ENCODE results near the gene BBS4.
"Not testable (repeated sequence)": the region's sequence is repeated elsewhere in the genome, so short reads cannot be mapped to it uniquely, and the experiment has no call there.

Gene BBS4

GRCh38 chr15:72685925-72686794, at the start of gene BBS4, which contains the start of gene HIGD2B:
Gene BBS4 (plus strand): TSS chr15:72686207. CDS start chr15:72686228, 21 bp downstream.
Gene HIGD2B (minus strand): TSS chr15:72686182. CDS start chr15:72676374, 9,808 bp downstream.
- DNase-seq (ENCODE audit: low read depth), result peak; percentile 84

GRCh38 chr15:72636519-72637282, 49.3 kb upstream of the BBS4 start:
- DNase-seq (ENCODE audit: low read depth), result peak; percentile 35

GRCh38 chr15:72639759-72640483, 46.1 kb upstream of the BBS4 start:
- not testable (repeated sequence) for DNase-seq (ENCODE audit: low read depth)

- DNase-seq (ENCODE audit: low read depth), result not testable (repeated sequence)
Measured at GRCh38 chr15:72642271-72642670, 43.7 kb upstream of the BBS4 start.

GRCh38 chr15:72648631-72649253, 37.3 kb upstream of the BBS4 start:
- DNase-seq (ENCODE audit: low read depth), result not testable (repeated sequence)

GRCh38 chr15:72654397-72654796, 31.6 kb upstream of the BBS4 start, which contains the start of gene GOLGA6B:
Gene GOLGA6B (plus strand): TSS chr15:72654697. CDS start chr15:72654738, 41 bp downstream.
- not testable (repeated sequence) for DNase-seq (ENCODE audit: low read depth)

GRCh38 chr15:72656014-72656413, 30.0 kb upstream of the BBS4 start:
- not testable (repeated sequence) for DNase-seq (ENCODE audit: low read depth)

- DNase-seq (ENCODE audit: low read depth), result not testable (repeated sequence)
Measured at GRCh38 chr15:72661081-72661480, 24.9 kb upstream of the BBS4 start.

- not testable (repeated sequence) for DNase-seq (ENCODE audit: low read depth)
Measured at GRCh38 chr15:72663931-72664330, 22.1 kb upstream of the BBS4 start.

- DNase-seq (ENCODE audit: low read depth), result not testable (repeated sequence)
Measured at GRCh38 chr15:72665706-72666105, 20.3 kb upstream of the BBS4 start.

- DNase-seq (ENCODE audit: low read depth), result not testable (repeated sequence)
Measured at GRCh38 chr15:72669803-72670202, 16.2 kb upstream of the BBS4 start.

- not testable (repeated sequence) for DNase-seq (ENCODE audit: low read depth)
Measured at GRCh38 chr15:72670656-72671352, 15.2 kb upstream of the BBS4 start.

GRCh38 chr15:72671525-72671924, 14.5 kb upstream of the BBS4 start:
- DNase-seq (ENCODE audit: low read depth), result no peak

- no peak for DNase-seq (ENCODE audit: low read depth)
Measured at GRCh38 chr15:72676838-72677237, 9.2 kb upstream of the BBS4 start.

- no peak for DNase-seq (ENCODE audit: low read depth)
Measured at GRCh38 chr15:72680931-72681330, 5.1 kb upstream of the BBS4 start.

GRCh38 chr15:72682772-72683171, 3.2 kb upstream of the BBS4 start:
- DNase-seq (ENCODE audit: low read depth), result no peak

- no peak for DNase-seq (ENCODE audit: low read depth)
Measured at GRCh38 chr15:72685301-72685924, 594 bp upstream of the BBS4 start.

GRCh38 chr15:72688697-72689096, 2.7 kb downstream of the BBS4 start:
- no peak for DNase-seq (ENCODE audit: low read depth)

- DNase-seq (ENCODE audit: low read depth), result no peak
Measured at GRCh38 chr15:72690938-72691337, 4.9 kb downstream of the BBS4 start.

GRCh38 chr15:72698938-72699337, 12.9 kb downstream of the BBS4 start:
- DNase-seq (ENCODE audit: low read depth), result no peak
